Head of caudate nucleus (tissue), 42 donors: ENCODE results near the gene HCN3.
"Not testable (repeated sequence)": the region's sequence is repeated elsewhere in the genome, so short reads cannot be mapped to it uniquely, and the experiment has no call there.

ENCODE experiments used
- DNase-seq, 42 donors: peaks; one replicate each; pipeline versions ENCODE4 v3.0.0 to v3.0.0-alpha.2; 2020 to 2021; ENCODE audit warnings: mixed read lengths in 7 of 42
- intact Hi-C: fragments of 100-400 bp; cut with DNase I; formaldehyde crosslinking; loops from one replicate; pipeline ENCODE4 v1.15.0; 2022

The HCN3 gene

DNA sequence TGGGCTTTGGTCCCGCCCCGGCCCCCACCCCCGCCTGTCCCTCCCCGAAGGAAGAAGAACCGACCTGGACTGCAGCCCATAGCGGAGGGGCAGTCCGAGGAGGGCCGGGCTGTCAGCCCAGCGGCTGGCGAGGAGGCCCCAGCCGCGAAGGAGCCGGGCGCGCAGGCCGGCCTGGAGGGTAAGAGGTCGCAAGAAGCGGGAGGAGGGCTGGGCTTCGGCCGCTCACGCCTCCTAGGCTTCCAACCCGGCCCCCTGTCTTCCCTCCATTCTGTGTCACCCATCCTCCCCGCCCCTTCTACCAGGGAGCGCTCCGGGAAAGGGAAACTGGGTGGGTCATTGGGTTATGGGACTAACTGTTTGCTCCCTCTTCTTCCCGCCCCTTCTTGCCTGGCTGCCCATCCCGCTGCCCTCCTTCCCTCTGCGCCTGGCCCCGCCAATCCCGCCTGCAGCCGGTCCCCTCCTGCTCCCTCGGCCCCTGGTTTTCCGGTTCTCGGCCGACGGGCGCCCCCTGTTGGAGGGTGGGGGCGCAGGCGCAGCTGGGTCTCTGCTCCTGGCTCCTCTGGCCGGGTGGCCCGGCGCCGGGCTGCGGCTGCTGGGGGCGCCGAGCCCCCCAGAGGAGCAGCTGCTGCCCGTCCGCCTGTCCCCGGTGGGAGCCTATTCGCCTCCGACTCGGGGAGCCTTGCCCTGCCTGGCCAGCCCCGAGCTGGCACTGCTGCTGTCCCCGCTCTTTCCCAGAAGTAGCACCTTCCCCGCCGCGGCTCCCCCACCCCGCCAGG lies 45.9 kb downstream of the HCN3 start:
- intact Hi-C loops, result loop anchor here (5.0 kb wide), 1 partner anchor 46 kb away; the partner anchor contains the start of gene HCN3
- peak; percentile 52 to 94 (median 86) for DNase-seq

DNA sequence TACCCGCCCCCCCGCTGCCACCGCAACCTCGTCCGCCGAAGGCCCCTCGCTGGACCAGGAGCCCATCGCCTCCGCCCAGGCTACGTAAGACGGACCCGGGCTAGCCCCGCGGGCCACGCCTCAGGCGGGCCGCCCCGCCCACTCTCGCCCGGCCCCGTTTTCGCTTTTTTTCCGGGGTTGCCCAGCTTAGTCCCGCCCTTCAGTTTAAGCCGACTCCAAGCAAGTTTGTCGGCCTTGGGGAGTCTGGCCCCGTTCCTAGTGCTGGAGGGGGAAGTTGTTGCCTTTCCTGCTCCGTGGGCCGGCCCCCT lies 46.4 kb downstream of the HCN3 start:
- DNase-seq, result peak; percentile 32 to 90 (median 70)
- intact Hi-C loops, result loop anchor here (5.0 kb wide), 1 partner anchor 46 kb away; the partner anchor contains the start of gene HCN3

DNA sequence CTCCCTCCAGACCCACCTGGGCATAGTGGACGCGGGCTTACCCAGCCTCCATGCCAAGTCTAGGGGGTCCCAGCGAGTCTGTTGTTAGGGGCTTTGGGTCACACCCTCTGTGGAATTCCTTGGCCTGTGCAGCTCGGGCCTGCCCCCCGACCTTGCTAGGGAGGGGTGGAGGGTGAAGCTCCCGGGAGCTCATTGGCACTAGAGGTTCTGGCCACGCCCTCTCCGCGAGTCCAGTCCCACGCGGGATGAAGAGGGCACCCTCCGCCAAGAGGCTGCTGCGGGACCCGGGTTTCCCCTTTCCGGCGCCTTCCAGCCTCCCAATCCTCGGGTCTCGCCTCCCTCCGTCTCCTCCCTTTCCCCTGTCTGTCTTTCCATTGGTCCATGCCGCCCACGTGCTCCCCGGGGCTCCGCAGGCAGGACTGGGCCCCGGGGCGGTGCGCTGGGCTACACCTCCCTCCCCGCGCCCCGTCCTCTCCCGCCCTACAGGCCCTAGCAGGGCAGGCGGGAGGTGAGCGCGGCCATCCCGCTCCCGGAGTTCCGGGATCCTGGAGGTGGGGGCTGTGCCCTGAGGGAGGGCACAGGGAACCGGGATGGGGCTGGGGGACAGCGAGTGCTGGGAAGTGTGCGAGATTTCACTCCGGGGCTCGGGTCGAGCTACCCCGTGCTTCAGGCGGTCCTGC lies 46.9 kb downstream of the HCN3 start:
- peak; percentile 86 to 99 (median 96) for DNase-seq
- intact Hi-C loops, result loop anchor here (5.0 kb wide), 1 partner anchor 47 kb away; the partner anchor contains the start of gene HCN3

DNA sequence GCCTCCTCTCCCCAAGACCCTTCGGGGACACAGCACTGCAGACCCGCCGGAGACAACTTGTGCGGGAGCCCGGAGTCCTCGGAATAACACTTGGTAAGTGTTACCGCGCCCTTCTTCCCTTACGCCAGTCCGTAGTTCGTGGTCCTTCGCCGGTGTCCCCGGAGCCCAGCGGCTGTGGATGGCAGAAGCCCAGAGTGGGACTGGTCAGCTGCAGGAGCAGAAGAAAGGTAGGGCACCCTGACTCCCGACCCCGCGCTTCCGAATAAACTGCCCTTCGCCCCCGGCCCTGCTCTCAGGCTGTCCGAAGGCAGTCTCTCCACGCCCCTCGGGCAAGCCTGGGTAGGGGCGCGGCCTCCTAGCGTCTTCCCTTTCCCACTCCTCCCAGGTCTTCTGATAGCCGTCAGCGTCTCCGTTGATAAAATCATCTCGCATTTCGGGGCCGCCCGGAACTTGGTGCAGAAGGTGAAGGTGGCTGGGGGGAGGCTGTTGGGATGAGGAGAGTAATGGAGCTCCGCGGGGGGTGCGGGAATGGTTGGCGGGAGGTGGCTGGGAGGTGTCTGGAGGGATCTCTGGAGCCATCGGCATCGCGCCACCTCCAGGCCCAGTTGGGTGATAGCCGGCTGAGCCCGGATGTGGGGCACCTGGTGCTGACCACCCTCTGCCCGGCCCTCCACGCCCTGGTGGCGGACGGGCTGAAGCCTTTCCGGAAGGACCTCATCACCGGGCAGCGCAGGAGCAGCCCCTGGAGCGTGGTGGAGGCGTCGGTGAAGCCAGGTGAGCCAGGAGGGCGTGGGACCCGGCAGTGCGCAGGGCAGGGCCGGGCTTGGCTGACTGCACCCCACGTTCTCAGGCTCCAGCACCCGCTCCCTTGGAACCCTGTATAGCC lies 47.7 kb downstream of the HCN3 start:
- peak in 21 of 42 donors; percentile 5 to 67 (median 31) for DNase-seq
- intact Hi-C loops, result loop anchor here (5.0 kb wide), 1 partner anchor 48 kb away; the partner anchor contains the start of gene HCN3

DNA sequence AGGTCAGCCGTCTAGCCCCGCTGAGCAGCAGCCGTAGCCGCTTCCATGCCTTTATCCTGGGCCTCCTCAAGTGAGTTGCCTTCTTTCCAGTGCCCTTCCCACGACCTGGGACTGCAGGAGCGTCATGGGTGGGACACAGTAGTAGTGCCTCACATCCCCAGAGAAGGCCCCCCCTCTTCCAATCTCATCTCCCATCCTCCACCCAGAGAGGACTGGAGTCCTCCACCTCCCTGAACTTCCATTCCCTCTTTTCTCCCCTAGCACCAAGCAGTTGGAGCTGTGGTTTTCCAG lies 48.3 kb downstream of the HCN3 start:
- no peak for DNase-seq
- intact Hi-C loops, result no loop called here

DNA sequence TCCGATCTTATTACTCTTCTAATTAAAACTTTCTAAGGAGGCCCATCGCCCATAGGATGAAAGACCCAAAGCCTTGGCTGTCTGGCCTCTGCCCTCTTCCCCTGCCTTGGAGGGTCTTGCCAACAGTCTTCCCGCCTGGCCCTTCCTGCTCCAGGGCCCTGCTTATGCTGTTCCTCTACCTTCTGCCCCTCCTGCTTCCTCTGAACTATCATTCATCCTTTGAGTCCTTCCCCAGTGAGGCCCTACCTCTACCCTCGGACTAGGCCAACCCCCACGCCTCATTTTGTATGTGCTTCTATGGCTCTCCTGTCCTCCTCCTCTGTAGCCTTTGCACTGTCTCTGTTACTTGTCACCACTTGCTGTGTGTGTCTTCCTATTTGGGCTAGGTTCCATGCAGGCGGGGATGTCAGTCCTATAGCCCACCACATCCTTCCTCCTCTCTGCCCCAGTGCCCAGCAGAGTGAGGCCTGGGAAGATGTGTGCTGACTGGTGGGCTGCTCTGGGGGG lies 48.8 kb downstream of the HCN3 start:
- intact Hi-C loops, result no loop called here
- DNase-seq, result peak in 1 of 42 donors; percentile 13

DNA sequence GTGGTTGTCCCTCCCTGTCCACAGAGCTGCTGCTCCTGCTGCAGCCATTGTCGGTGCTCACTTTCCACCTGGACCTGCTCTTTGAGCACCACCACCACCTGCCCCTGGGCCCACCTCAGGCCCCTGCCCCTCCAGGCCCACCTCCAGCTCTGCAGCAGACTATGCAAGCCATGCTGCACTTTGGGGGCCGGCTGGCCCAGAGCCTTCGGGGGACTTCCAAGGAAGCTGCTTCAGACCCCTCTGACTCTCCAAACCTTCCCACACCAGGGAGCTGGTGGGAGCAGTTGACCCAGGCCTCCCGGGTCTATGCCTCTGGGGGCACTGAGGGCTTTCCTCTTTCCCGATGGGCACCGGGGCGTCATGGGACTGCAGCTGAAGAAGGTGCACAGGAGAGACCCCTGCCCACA lies 49.4 kb downstream of the HCN3 start:
- intact Hi-C loops, result no loop called here

DNA sequence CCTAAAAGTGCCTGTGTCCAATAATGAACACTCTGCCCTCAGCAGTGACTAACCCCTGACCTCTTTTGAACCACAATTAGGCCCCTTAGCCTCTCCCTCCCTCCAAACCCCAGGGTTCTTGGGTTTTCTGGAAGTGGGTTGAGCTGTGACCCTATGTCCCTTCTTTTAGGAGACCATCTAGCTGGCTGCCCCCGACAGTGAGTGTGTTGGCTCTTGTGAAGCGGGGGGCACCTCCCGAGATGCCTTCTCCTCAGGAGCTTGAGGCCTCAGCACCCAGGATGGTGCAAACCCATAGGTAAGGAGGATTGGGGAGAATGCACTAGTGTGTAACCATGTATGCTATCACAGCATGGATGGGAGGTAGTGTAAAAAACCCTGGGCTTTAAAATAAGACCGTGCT lies 50.7 kb downstream of the HCN3 start:
- intact Hi-C loops, result no loop called here

More for the DNA sequence above, 49.4 kb downstream of the HCN3 start:
- peak in 1 of 42 donors; percentile 32 for DNase-seq

DNA sequence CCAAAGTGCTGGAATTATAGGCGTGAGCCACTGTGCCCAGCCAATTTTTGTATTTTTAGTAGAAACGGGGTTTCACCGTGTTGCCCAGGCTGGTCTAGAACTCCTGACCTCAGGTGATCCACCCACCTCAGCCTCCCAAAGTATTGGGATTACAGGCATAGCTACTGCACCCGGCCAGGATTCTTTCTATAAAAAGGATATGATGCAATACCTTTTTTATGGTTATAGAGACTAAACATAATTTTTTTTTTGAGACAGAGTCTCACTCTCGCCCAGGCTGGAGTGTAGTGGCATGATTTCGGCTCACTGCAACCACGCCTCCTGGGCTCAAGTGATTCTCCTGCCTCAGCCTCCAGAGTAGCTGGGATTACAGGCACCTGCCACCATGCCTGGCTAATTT lies 51.6 kb downstream of the HCN3 start:
- DNase-seq, intact Hi-C loops: not testable (repeated sequence)

More for the DNA sequence above, 50.7 kb downstream of the HCN3 start:
- no peak for DNase-seq

DNA sequence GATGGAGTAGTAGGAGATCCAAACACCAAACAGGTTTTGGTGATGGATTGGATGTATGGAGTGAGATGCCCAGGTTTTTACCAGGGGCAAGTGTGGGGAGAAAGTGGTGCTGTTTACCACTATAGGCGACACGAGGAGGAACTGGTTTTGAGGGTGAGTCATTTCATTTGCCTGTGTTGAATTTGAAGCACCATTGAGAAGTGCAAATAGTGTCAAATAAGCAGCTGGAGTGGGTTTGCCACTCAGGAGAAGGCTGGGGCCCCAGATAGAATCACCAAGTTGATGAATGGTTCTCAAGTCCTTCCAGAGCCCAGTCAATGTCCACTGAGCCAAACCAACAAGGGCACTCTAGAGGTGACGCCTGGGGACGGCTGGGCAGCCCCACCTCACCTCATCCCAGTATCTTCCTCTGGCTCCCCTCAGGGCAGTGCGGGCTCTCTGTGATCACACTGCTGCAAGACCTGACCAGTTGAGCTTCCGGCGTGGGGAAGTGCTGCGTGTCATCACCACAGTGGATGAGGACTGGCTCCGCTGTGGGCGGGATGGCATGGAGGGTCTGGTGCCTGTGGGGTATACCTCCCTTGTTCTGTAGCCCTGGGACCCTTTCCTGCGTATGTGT lies 52.8 kb downstream of the HCN3 start:
- intact Hi-C loops, result no loop called here
- DNase-seq, result no peak

DNA sequence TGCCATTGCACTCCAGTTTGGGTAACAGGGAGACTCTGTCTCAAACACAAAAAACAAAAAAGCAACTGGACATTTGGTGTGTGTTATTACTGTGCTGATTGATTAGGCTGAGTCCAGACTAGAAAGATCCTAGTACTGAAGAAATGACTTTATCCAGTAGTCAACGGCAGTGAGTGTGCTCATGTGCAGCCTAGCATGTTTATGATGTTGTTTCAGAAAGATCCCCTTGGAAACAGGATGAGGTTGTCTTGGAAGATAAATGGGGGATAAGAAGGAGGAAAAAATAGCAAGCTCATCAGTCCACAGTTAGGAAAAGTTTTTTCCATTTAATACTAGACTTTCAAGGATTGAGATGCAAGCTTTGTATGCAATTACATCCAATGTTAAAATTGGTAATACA lies 57.7 kb downstream of the HCN3 start:
- intact Hi-C loops, result no loop called here
- no peak for DNase-seq
